ENCODE measurements around the gene MDN1. TPM values are rescaled to one million over a fixed set of nuclear protein-coding genes. Genes with fewer than 3 reads are reported as not detected.

Gene MDN1
- total and polyA plus RNA-seq, 5 donors, result 15.4 to 29.6 (median 24.0) TPM

DNA sequence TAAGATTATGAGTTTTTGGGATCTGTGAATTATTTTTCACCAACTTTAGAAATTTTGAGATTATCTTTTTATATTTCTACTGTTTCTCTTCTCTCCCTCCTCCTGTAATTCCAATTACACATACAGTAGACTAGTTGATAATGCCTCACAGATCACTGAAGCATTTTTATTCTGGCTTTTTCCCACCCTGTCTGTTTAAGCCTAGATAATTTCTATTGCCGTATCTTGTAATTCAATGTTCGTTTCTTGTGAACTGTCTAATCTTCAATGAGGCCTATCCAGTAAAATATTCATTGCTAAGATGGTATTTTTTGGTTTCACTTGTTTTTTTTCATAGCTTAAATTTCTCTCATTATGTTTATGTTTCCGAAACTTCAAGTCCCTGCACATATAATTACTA is 12.0 kb downstream of the MDN1 start:
- Histone ChIP-seq H3K27ac (ENCODE audit: low read length) (no peak overlapping the region), H3K27me3 (ENCODE audit: control insufficient read depth, insufficient read depth) (no peaks in the 10 kb centered on the region), H3K9me3 (ENCODE audit: control insufficient read depth, low read length) (no peaks in the 10 kb centered on the region), H3K4me1 (ENCODE audit: control insufficient read depth, insufficient read depth, low read length) (no peaks in the 10 kb centered on the region), H3K4me3 (ENCODE audit: low read length) (no peak overlapping the region)
- intact Hi-C loops (cut with DNase I), result no loop called here
- no peak for ATAC-seq
- WGBS, result 85% methylated on average over 3 of the region's 3 CpGs
- no peak for DNase-seq

DNA sequence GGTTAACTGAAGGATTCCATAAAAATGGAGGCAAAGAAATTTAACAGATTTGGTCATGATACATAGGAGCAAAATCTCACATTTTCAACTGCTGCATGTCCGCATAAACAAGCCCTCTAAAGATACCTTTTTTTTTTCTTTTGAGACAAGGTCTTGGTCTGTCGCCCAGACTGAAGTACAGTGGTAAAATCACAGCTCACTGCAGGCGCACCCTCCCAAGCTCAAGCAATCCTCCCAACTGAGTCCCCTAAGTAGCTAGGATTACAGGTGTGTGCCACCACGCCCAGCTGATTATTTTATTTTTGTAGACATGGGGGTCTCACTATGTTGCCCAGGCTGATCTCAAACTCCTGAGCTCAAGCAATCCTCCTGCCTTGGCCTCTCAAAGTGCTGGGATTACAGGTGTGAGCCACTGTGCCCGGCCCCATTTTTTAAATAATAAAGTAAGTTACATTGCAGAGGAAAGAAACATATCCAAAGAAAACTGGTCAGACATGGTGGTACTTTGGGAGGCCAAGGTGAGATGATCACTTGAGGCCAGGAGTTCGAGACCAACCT is 13.7 kb downstream of the MDN1 start:
- WGBS, result 79% methylated on average over 6 of the region's 6 CpGs
- ATAC-seq, result no peak

DNA sequence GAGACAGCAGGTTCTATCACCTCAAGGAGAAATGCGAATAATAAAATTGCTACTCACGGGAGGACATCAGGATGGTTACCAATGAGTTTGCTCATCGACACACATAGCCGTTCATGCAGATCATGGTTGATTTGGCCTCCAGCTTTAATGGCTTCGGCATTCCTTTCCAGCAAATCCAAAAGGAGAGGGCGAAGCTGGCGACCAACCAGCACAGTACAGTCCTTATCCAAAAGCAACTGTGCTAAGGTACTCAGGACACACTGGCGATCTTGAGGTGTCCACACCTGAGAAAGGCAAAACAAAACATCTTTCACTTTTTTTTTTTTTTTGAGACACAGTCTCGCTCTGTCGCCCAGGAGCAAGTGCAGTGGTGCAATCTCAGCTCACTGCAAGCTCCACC is 16.3 kb downstream of the MDN1 start:
- ATAC-seq, result no peak
- H3K4me3 ChIP-seq (ENCODE audit: low read length), result no peak overlapping the region
- H3K27me3 ChIP-seq (ENCODE audit: control insufficient read depth, insufficient read depth), result no peaks in the 10 kb centered on the region
- intact Hi-C loops (cut with DNase I), result no loop called here
- H3K27ac ChIP-seq (ENCODE audit: low read length), result no peak overlapping the region
- H3K9me3 ChIP-seq (ENCODE audit: control insufficient read depth, low read length), result no peaks in the 10 kb centered on the region
- 96% methylated on average over 10 of the region's 10 CpGs for WGBS
- DNase-seq, result no peak
- no peaks in the 10 kb centered on the region for H3K4me1 ChIP-seq (ENCODE audit: control insufficient read depth, insufficient read depth, low read length)

More for the DNA sequence above, 13.7 kb downstream of the MDN1 start:
- DNase-seq, result no peak
- Histone ChIP-seq H3K4me3 (ENCODE audit: low read length) (no peak overlapping the region), H3K9me3 (ENCODE audit: control insufficient read depth, low read length) (no peaks in the 10 kb centered on the region), H3K27me3 (ENCODE audit: control insufficient read depth, insufficient read depth) (no peaks in the 10 kb centered on the region), H3K4me1 (ENCODE audit: control insufficient read depth, insufficient read depth, low read length) (no peaks in the 10 kb centered on the region), H3K27ac (ENCODE audit: low read length) (no peak overlapping the region)
- intact Hi-C loops (cut with DNase I), result no loop called here

DNA sequence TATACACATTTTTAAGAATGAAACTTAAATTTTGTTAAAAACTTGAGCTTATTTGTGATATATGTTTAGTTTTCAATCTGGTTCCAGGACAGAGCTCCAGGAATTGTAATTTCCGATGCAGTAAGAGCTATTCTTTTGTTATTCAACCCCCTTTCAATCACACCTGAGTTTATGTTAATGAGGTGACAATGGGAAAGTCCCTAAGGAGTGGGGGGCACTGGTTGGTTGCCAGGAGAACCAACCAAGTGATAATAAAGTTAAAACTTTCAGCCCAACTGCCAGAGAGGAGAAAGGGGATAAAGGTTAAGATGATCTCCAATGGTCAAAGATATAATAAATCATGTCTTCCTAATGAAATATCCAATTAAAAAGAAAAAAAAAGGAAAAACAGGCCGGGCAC is 19.8 kb downstream of the MDN1 start:
- no peak overlapping the region for H3K4me3 ChIP-seq (ENCODE audit: low read length)
- intact Hi-C loops (cut with DNase I), result no loop called here
- WGBS, result 70% methylated on average over 2 of the region's 2 CpGs
- ATAC-seq (no peak), DNase-seq (no peak)
- no peak overlapping the region for H3K27ac ChIP-seq (ENCODE audit: low read length)
- no peaks in the 10 kb centered on the region for H3K27me3 ChIP-seq (ENCODE audit: control insufficient read depth, insufficient read depth)
- no peaks in the 10 kb centered on the region for H3K4me1 ChIP-seq (ENCODE audit: control insufficient read depth, insufficient read depth, low read length)
- no peaks in the 10 kb centered on the region for H3K9me3 ChIP-seq (ENCODE audit: control insufficient read depth, low read length)

DNA sequence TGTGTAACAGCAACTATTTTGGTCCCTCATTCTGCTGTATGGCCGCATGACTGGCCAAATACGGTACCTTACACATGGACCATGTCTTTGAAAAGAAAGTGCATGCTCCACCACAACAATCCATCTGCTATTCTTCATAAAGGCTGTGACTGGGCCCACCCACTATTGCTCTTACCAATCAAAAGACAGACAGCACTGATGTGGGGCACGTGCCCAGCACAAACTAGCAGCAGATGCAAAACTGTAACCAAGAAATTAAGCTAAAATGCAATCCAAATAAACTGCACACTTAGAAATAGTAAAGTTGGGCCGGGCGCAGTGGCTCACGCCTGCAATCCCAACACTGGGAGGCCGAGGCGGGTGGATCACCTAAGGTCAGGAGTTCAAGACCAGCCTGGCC is 20.5 kb downstream of the MDN1 start:
- Histone ChIP-seq H3K4me1 (ENCODE audit: control insufficient read depth, insufficient read depth, low read length) (no peaks in the 10 kb centered on the region), H3K27me3 (ENCODE audit: control insufficient read depth, insufficient read depth) (no peaks in the 10 kb centered on the region), H3K4me3 (ENCODE audit: low read length) (no peak overlapping the region), H3K9me3 (ENCODE audit: control insufficient read depth, low read length) (no peaks in the 10 kb centered on the region), H3K27ac (ENCODE audit: low read length) (no peak overlapping the region)
- WGBS, result 90% methylated on average over 8 of the region's 8 CpGs
- DNase-seq (no peak), ATAC-seq (no peak)
- intact Hi-C loops (cut with DNase I), result no loop called here

DNA sequence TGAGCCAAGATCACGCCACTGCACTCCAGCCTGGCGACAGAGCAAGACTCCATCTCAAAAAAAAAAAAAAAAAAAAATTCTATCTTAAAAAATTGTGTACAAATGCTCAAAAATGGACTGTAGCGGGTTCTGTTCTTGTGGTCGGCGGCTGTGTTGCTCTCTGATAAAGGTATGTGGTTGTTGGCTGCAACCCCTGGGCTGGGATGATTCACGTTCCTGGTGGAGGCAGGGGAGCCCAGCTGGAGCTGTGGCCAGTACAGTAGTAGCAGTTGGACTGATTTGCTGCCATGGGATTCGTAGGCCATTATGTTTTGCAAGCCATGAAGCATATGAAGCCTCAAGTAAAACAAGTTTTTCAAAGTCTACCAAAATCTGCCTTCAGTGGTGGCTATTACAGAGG is 22.3 kb downstream of the MDN1 start:
- no peaks in the 10 kb centered on the region for H3K27me3 ChIP-seq (ENCODE audit: control insufficient read depth, insufficient read depth)

DNA sequence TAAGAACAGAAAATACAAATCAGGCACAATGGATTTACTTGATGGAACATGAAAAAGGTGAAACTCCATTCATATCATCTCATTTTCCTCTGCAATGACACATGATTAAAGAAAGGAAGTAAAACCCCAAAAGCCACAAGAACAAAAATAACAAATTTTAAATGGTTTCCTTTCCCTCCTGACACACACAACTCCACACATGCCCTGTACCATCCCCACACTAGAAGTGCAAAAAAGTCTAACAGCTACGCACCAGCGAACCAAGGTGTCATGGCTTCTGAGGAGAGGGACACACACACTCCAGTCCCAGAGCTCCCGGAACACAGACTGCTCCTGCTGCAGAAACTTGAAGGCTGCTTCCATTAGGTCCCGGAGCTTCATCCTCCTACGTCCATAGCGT is 25.3 kb downstream of the MDN1 start:
- no peak for DNase-seq
- Histone ChIP-seq H3K4me3 (ENCODE audit: low read length) (no peak overlapping the region), H3K27ac (ENCODE audit: low read length) (no peak overlapping the region), H3K9me3 (ENCODE audit: control insufficient read depth, low read length) (no peaks in the 10 kb centered on the region), H3K4me1 (ENCODE audit: control insufficient read depth, insufficient read depth, low read length) (no peaks in the 10 kb centered on the region), H3K27me3 (ENCODE audit: control insufficient read depth, insufficient read depth) (no peaks in the 10 kb centered on the region)
- WGBS, result 88% methylated on average over 6 of the region's 6 CpGs
- intact Hi-C loops (cut with DNase I), result no loop called here
- ATAC-seq, result no peak

More for the DNA sequence above, 22.3 kb downstream of the MDN1 start:
- Histone ChIP-seq H3K4me1 (ENCODE audit: control insufficient read depth, insufficient read depth, low read length) (no peaks in the 10 kb centered on the region), H3K4me3 (ENCODE audit: low read length) (no peak overlapping the region), H3K27ac (ENCODE audit: low read length) (no peak overlapping the region), H3K9me3 (ENCODE audit: control insufficient read depth, low read length) (no peaks in the 10 kb centered on the region)
- ATAC-seq, result peak in 1 of 2 donors; percentile 57
- DNase-seq, result peak in 1 of 3 donors; percentile 42
- intact Hi-C loops (cut with DNase I), result no loop called here
- 84% methylated on average over 7 of the region's 7 CpGs for WGBS

DNA sequence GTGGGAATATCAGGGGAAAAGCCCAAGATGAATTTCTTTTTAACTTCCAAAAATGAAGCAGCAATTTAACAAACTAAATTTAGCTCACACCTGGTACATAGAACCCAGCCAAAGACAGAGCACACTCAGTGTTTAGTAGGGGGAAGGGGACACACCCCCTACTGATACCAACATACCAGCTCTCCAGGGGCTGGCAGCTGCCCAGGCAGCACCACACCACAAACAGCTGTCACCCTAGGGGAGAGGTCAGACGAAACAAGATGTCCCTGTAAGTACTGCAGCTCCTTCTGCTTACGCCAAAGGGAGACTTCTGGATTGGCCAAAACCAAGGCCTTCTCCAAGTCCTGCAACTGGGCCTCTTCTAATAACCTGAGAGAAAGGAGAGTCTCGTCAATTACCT is 26.0 kb downstream of the MDN1 start:
- intact Hi-C loops (cut with DNase I), result no loop called here
- 76% methylated on average over 3 of the region's 3 CpGs for WGBS
- peak; percentile 77 to 87 for ATAC-seq
- DNase-seq, result peak in 2 of 3 donors; percentile 65 to 76
- Histone ChIP-seq H3K27me3 (ENCODE audit: control insufficient read depth, insufficient read depth) (no peaks in the 10 kb centered on the region), H3K4me3 (ENCODE audit: low read length) (no peak overlapping the region), H3K4me1 (ENCODE audit: control insufficient read depth, insufficient read depth, low read length) (no peaks in the 10 kb centered on the region), H3K9me3 (ENCODE audit: control insufficient read depth, low read length) (no peaks in the 10 kb centered on the region), H3K27ac (ENCODE audit: low read length) (peak overlapping the region; percentile 67)

DNA sequence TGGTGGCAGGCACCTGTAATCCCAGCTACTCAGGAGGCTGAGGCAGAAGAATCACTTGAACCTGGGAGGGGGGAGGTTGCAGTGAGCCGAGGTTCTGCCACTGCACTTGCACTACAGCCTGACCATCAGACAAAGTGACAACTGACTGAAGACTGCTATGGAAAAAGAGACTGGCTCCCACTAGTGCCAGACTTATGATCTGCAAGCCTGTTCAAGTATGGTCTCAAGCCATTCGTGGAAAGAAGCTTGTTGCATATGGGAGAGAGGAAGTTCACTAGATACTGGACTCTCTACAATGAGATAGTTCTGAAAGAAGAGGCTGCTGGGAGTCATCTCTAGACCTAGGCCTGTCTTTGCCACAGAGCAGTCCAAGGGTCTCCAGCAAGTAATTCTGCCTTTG is 26.7 kb downstream of the MDN1 start:
- WGBS, result 34% methylated on average over 2 of the region's 2 CpGs
- Histone ChIP-seq H3K27ac (ENCODE audit: low read length) (no peak overlapping the region), H3K27me3 (ENCODE audit: control insufficient read depth, insufficient read depth) (no peaks in the 10 kb centered on the region), H3K4me1 (ENCODE audit: control insufficient read depth, insufficient read depth, low read length) (no peaks in the 10 kb centered on the region), H3K9me3 (ENCODE audit: control insufficient read depth, low read length) (no peaks in the 10 kb centered on the region), H3K4me3 (ENCODE audit: low read length) (no peak overlapping the region)
- no peak for DNase-seq
- intact Hi-C loops (cut with DNase I), result no loop called here
- peak; percentile 59 to 77 for ATAC-seq

DNA sequence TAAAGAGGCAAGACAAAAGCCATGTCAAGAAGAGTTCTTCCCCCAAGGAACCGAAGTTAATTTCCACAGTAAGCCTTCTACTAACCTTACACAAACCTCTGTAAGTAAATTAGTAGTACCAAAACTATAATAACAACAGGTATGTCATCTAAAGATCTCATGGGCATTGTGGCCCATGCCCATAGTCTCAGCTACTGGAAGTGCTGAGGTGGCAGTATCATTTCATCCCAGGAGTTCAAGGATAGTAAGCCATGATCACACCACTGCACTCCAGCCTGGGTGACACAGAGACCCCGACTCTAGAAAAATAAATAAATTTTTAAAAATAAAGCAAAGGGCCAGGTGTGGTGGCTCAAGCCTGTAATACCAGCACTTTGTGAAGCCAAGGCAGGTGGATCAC is 29.2 kb downstream of the MDN1 start:
- no peak overlapping the region for H3K27ac ChIP-seq (ENCODE audit: low read length)
- 96% methylated on average over 2 of the region's 2 CpGs for WGBS
- intact Hi-C loops (cut with DNase I), result no loop called here
- no peaks in the 10 kb centered on the region for H3K4me1 ChIP-seq (ENCODE audit: control insufficient read depth, insufficient read depth, low read length)
- no peaks in the 10 kb centered on the region for H3K9me3 ChIP-seq (ENCODE audit: control insufficient read depth, low read length)
- H3K27me3 ChIP-seq (ENCODE audit: control insufficient read depth, insufficient read depth), result no peaks in the 10 kb centered on the region
- H3K4me3 ChIP-seq (ENCODE audit: low read length), result no peak overlapping the region
- no peak for DNase-seq
- ATAC-seq, result no peak

DNA sequence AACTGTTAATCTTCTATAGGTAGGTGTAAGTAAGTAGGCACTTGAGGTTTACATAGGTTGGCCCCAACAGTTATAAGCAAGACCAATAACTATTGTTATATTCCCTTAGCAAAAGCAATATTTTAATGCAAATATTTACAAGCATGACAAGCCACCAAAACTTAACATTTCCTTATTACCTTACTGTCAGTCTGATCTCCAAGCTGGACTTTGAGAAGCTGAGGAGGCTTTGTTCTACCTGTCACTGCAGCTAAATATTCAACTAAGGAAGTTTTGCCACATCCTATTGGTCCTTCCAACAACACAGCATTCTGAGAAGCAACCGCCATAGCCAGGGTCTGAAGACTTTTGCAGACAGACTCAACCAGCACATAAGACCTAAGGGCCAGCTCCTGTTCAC is 29.6 kb downstream of the MDN1 start:
- no peak for DNase-seq
- Histone ChIP-seq H3K4me1 (ENCODE audit: control insufficient read depth, insufficient read depth, low read length) (no peaks in the 10 kb centered on the region), H3K27me3 (ENCODE audit: control insufficient read depth, insufficient read depth) (no peaks in the 10 kb centered on the region), H3K9me3 (ENCODE audit: control insufficient read depth, low read length) (no peaks in the 10 kb centered on the region), H3K4me3 (ENCODE audit: low read length) (no peak overlapping the region), H3K27ac (ENCODE audit: low read length) (no peak overlapping the region)
- intact Hi-C loops (cut with DNase I), result no loop called here
- no peak for ATAC-seq
- WGBS, result 93% methylated on average over 1 of the region's 1 CpG

DNA sequence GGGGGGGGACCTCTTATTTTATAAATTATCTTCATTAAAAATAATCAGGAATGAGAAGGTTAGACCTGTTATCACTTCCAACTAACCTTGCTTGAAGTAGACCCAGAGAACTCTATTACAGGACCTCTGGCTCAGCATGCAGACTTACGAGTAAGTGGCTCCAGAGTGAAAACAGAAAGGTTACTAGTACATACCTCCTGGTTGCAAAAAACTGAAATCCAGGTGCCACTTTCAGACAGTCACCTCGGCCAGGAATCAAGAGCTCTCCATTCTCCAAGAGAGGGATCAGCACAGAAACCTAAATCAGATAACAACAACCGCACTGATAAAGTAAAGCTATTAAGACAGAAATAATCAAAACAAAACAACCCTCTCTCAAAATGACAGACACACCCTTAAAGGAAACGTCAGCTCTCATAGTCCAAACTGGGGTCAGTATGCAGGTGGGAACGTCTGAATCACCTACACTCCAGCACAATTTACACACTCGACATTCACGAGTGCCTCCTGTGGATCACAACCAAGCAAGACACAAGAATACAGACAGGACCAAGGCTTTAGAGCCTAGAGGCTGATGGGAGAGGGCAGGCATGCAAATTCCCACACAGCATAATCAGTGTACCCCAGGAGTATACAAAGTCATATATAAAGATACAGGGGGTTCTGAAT is 31.8 kb downstream of the MDN1 start:
- H3K4me3 ChIP-seq (ENCODE audit: low read length), result no peak overlapping the region
- WGBS, result 85% methylated on average over 7 of the region's 7 CpGs
- ATAC-seq (no peak), DNase-seq (no peak)
- no peaks in the 10 kb centered on the region for H3K27me3 ChIP-seq (ENCODE audit: control insufficient read depth, insufficient read depth)
- no peak overlapping the region for H3K27ac ChIP-seq (ENCODE audit: low read length)
- H3K4me1 ChIP-seq (ENCODE audit: control insufficient read depth, insufficient read depth, low read length), result no peaks in the 10 kb centered on the region
- intact Hi-C loops (cut with DNase I), result no loop called here
- no peaks in the 10 kb centered on the region for H3K9me3 ChIP-seq (ENCODE audit: control insufficient read depth, low read length)

Measured in right cardiac atrium (tissue), 5 donors.